NCI-H82 treated with DMSO at 0.1 percent for 48 hours (cell line): Measurements from ENCODE around the gene TIA1.
A peak's percentile ranks its signal among the peaks of the same experiment; 100 is the strongest.
"Not testable (repeated sequence)": the region's sequence is repeated elsewhere in the genome, so short reads cannot be mapped to it uniquely, and the experiment has no call there.

Experiments
- DNase-seq: peaks from one replicate; lab custom pipeline; 2025; ENCODE audit not compliant: unreplicated experiment; lab: John Stamatoyannopoulos, UW

TIA1 gene

GRCh38 chr2:70248181-70248847 is at the start of gene TIA1:
Gene TIA1 (minus strand): TSS chr2:70248628. CDS start chr2:70248430, 198 bp downstream.
- peak; percentile 99 for DNase-seq

DNA sequence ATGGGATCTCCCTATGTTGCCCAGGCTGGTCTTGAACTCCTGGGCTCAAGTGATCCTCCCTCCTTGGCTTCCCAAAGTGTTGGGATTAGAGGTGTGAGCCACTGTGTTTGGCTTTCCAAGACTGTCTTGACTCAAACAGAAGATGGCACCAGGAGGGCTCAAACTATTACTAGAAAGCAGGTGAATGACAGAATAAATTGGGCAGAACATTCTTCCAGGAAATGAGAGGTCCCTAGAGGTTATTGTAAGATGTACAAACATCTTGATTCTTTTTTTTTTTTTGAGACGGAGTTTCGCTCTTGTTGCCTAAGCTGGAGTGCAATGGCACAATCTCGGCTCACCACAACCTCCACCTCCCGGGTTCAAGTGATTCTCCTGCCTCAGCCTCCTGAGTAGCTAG is 49.4 kb upstream of the TIA1 start:
- not testable (repeated sequence) for DNase-seq

DNA sequence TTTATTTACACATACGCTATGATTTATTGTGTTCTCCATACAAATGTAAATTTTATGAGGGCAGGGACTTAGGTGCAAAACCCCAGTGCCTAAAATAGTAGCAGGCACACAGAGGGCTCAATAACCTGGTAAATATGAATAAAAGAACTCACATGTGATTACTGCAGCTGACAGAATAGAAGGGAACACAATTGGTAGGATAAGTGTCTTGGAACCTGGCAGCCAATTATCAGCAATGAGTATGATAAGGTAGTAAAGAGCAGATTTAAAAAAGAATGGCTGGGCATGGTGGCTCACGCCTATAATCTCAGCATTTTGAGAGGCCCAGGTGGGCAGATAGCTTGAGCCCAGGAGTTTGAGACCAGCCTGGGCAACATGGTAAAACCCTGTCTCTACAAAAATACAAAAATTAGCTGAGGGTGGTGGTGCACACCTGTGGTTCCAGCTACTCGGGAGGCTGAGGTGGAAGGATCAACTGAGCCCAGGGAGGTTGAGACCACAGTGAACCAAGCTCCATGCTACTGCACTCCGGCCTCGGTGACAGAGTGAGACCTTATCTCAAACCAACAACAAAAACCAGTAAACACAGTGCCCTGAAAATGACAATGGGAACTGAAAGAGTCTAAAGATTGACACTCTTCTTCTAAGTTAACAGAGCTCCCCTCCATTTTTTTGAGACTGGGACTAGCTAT is 35.2 kb upstream of the TIA1 start:
- DNase-seq = no peak

DNA sequence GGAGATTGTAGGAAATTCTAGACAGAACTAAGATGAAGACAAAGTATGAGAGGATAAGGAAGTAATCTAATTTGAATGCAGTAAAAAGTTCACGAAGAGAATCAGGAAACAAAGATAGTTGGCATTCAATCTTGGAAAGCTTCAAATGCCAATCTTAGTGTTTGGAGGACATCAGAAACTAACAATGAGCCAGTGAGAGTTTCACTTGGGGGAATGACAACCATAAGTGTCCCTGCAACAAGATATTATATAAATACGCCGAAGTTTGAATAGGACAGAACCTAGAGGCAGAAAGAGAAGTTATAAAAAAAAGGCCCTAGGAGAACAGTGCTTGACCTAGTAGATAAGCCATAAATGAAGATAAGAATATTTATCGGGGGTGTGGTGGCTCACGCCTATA is 34.0 kb upstream of the TIA1 start:
- no peak for DNase-seq

GRCh38 chr2:70280242-70280798 is 31.9 kb upstream of the TIA1 start:
- DNase-seq = no peak

- no peak for DNase-seq
These were observed 21.9 kb upstream of the TIA1 start for GRCh38 chr2:70270323-70270722.

- DNase-seq = not testable (repeated sequence)
These were observed 21.2 kb upstream of the TIA1 start for GRCh38 chr2:70269422-70270302.

DNA sequence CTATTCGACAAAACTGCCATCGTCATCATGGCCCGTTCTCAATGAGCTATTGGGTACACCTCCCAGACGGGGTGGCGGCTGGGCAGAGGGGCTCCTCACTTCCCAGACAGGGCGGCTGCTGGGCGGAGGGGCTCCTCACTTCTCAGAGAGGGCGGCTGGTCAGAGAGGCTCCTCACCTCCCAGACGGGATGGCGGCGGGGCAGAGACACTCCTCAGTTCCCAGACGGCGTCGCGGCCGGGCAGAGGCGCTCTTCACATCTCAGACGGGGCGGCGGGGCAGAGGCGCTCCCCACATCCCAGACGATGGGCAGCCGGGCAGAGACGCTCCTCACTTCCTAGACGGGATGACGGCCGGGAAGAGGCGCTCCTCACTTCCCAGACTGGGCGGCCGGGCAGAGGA is 18.5 kb upstream of the TIA1 start:
- DNase-seq = not testable (repeated sequence)

DNA sequence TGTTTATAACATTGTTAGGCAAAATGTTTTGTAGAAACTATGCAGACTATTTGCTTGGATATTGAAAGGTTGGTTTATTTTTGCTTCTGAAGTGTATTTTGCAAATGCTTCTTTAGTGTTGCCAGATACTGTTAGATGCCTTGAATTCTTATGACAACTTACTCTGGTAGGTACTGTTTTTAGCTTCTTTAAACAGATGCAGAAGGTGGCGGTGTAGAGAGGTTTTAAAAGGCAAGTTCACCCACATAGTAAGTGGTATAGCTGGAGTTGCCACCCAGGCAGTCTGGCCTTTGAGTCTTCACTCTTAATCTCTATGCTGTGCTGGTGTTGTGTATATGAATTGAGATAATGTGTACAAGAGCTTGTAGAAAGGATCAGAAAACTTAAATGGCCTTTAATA is 13.1 kb upstream of the TIA1 start:
- DNase-seq = no peak

DNA sequence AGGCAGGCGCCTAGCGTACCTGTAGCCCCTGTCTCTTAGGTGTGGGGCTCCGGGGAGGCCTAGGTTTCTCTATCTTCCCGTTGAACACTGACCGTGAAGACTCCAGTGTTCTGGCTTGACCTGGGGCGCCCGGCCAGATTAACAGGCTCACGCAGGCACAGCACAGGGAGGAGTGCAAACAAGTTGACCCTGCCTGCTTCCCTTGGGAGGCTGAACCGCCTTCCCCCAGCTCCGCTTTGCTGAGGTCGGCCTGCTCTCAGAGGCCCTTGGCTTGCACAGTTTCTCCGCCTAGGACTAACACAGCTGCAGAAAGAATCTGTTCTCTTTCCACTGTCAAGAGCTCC is 10.1 kb upstream of the TIA1 start:
- no peak for DNase-seq

DNA sequence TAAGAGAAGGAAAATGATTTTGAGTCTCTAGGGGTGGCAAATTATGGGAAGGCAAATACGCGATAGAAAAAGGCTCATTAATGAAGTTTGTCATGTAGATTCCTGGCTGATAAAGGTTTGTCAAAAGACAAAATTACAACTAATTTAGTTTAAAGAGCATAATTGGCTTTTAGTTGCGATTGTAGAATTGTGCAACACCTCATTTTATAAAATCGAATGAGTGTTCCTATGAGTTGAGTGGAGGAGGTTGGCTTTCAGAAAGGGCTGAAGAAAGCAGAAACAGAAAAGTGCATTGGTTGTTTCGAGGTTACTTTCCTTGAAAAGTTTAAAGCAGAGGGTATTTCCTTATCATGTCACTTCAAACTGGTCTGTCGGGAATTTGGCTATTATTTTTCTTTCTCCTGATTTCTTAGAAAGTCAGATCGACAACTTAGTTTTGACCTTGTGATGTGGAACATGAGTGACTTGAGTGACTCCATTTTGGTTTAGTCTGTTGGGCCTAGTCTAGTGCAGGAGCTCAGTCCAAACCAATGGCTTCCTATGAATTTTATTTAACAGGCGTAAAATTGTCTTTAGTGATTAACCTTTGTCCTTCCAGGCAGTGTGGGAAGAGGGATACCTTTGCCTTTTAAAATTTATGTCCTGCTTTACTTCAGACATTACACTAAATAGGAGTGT is 7.3 kb upstream of the TIA1 start:
- DNase-seq = no peak

DNA sequence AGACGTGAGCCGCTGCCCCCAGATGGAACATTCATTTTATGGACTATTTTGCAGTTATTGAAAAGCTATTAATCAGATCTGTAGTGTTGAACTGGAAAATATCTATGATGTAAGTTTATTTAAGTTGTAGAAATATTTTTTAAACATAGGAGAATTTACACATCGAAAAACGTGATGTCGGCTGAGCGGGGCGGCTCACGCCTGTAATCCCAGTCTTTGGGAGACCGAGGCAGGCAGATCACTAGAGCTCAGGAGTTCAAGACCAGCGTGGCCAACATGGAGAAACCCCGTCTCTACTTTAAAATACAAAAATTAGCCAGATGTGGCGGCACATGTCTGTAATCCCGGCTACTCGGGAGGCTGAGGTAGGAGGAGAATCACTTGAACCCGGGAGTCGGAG is 2.0 kb upstream of the TIA1 start:
- no peak for DNase-seq

DNA sequence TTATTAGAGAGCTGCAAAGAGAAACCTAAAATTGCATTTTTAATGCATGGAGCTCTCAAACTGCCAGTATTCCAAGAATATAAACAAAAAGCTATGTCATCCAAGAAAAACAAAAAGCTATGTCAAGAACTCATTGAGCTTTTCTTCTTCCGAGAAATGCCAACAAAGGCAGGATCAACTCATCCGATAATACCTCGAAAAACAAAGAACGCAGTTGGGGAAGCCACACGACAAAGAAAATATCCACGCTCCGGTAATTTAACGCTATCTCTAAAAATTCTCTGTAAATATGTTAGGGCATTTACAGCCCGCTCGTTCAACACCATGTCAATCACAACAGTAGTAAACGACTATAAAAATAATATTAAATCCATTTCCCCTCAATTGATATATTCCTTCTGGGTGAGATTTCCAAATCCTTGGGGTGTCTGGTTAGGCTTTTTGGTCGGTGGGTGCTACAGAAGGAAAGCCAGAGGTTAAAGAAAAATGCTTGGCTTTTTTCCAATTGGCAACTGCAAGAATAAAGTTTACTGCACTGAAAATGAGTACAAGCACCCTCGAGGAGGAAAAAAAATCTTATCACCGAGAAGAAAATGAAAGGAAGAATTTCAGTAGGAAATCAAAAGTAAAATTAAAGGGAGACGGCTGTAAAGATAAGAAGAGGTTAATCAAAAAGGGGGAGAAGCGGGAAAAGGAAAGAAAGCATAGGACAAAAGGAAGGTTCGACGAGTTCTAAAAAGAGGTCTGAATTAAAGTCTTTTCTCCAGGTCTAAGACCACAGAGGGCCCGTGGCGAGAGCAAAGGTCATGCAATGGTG is 856 bp downstream of the TIA1 start:
- peak; percentile 49 for DNase-seq

DNA sequence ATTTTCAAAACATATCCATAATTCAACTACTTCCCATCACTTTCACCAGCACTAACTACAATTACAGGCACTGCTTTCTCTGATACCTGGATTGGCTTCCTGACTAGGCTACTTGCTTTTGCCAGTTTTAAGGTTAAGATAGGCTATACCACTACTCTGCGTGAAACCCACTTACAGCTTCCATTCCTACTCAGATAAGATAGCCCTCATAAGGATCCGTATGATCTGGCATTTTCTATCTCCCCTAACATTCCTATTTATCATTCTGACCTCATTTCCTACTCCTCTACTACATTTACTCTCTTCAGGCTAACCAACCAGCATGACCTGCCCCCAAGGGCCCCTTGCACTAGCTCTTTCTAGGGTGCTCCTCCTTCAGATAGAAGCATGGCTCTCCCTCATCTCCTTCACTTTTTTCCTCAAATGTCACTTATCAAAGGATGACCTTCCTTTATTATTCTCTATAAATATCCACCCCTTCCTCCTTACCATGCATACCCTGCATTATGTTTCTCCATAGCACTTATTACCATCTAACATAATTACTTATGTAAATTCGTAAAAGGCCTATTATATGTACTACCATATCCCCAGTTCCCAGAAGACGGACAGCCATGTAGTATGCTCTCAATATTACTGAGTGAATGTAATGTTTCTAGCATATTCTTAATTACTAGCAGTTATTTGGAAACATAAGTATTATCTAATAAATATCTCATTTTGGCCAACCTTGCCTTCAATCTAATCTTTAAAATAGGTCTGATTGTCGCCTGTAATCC is 4.4 kb downstream of the TIA1 start:
- no peak for DNase-seq

- no peak for DNase-seq
These were observed 5.9 kb downstream of the TIA1 start for GRCh38 chr2:70242552-70242951.

- DNase-seq = no peak
These were observed 7.1 kb downstream of the TIA1 start for GRCh38 chr2:70241340-70241739.

DNA sequence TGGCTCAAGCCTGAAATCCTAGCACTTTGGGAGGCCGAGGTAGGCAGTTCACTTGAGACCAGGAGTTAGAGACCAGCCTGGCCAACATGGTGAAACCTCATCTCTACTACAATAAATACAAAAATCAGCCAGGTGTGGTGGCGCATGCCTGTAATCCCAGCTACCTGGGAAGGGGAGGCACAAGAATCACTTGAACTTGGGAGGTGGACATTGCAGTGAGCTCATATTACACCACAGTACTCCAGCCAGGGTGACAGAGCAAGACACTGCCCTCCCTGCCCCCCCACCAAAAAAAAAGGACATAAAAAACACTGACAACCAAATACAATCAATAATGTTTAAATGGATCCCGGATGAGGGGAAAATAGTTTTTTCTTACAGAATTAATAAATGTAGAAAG is 7.8 kb downstream of the TIA1 start:
- DNase-seq = no peak

DNA sequence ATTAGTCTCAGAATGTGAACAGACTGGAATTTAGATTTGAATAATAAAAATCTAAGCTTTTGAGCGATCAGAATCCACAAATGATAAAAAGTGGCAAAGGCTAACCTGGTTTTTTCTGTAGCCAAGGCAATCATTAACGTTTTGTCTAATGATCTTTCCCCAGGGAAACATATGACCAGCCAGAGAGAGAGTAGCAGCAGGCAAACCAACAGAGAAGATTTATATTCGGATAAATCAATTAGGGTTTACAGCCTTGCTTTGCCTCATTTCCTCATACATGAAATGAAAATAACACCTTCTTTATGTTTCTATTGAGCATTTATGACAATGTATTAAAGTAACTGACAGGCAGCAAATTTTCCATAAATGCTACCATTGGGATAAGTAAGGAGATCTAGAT is 14.5 kb downstream of the TIA1 start:
- DNase-seq = no peak

GRCh38 chr2:70226781-70227180 is 21.6 kb downstream of the TIA1 start:
- DNase-seq = no peak
